NCI-H69 (cell line): ENCODE results near the gene PRKG1.
A peak's percentile ranks its signal among the peaks of the same experiment; 100 is the strongest.

ENCODE experiments used
- DNase-seq: peaks from one replicate; lab custom pipeline; 2025; lab: John Stamatoyannopoulos, UW

Gene PRKG1

DNA sequence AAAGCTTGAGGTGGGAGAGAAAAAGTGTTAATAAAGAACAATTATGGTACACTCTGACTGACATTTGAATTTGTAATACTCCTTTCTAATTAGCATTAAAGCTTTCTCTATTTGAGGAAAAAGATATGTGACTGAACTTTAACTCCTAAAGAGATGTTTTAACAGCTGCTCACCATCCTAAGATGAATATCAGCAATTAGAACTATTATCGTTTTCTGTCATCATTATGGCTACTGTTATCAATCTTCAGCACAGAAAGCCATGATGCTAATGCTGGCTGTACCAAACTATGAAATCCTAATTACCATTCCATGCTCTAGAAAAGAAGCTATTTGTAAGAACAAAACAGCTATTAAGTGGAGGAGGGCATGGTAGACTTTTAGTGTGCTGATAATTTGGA lies 853.9 kb downstream of the PRKG1 start:
- DNase-seq = peak; percentile 73

DNA sequence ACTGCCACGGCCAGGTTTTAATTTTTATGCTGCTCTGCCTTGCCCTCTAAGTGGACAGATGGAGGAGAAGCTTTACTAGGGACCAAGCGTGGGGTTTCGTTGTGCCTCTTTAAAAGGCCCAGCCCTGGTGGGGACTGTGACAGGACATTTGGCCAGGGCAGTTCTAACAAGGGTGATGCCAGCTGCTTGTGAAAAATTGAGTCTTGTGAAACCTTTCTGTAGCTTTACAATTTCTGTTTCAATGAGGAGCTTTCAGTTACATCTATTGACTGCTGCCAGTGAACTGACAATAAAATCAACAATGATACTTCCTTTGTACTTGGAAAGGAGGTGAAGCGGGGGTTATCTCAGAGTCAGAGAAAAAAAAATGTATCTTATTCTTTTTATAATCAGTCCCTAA lies 858.2 kb downstream of the PRKG1 start:
- DNase-seq = no peak

GRCh38 chr10:51934373-51934772 lies 860.1 kb downstream of the PRKG1 start:
- DNase-seq = no peak

DNA sequence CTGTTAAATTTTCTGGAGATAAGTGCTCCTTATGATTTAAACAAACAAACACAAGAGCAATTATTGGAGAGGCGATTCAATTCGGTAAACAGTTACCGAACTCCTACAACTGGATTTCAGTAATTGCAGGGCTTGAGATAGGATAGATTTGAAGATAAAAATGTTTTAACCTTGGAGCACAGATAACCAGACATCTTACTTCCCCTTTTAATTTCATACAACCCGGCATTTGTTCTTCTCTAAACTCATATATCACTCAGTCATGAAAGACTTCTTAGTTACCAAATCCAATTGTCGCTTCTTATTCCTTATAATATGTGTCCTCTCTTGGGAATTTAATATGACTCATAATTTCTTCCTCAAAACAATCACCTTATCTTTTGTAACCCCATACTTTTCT lies 861.1 kb downstream of the PRKG1 start:
- DNase-seq = no peak

GRCh38 chr10:51937308-51938140 lies 863.2 kb downstream of the PRKG1 start:
- no peak for DNase-seq

DNA sequence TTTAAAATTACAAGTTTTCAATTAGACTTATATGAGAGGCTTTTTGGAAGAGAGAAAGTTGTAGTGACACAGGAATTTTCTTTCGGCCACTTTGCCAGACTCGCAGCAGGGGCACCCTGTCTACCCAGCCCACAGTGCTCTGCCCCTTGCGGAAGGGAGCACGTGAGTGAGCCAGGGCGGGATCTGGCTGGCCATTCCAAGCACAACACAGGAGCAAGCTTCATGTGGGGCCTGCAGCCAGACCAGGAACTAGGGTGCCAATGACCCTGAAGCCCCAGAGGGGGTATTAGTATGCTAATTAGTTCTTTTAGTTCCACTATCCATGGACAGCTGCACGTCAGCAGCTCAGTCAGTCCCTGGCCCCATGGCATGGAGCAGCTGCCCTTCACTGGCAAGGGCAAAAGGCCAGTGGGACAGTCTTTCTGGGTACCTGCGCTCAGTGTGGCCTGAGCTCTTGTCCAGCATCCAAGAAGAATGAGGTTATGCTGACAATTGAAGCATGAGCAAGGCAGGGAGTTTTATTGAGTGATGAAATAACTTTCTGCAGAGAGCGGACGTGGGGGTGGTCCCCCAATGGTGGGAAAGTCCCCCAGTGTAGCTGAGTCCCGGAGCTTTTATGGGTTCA lies 876.2 kb downstream of the PRKG1 start:
- no peak for DNase-seq

DNA sequence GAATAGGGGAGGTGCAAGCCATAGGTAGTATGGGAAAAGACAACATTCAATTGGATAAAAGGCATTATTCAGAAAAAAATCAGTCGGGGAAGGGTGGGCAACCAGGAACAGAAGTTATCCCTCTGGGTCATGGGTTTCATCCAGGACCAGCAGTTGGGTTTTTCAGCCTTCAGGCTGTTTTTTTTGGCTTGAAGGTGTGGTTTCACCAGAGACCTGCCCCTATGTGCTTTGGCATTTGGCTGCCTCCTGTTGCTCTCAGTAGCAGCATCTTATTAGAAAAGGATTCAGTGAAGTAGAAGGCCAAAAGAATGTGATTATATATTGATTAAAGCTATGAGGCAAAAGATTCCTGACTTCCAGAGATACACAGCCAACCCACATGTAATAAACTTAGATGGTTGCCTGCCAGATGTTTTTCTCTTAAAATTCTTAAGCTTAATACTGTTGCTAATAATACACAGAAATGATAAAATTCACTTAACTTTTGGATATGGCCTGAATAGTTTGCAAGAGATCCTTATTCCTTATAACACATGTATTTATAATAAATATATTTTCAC lies 876.8 kb downstream of the PRKG1 start:
- no peak for DNase-seq

GRCh38 chr10:51951601-51952000 lies 877.3 kb downstream of the PRKG1 start:
- no peak for DNase-seq

DNA sequence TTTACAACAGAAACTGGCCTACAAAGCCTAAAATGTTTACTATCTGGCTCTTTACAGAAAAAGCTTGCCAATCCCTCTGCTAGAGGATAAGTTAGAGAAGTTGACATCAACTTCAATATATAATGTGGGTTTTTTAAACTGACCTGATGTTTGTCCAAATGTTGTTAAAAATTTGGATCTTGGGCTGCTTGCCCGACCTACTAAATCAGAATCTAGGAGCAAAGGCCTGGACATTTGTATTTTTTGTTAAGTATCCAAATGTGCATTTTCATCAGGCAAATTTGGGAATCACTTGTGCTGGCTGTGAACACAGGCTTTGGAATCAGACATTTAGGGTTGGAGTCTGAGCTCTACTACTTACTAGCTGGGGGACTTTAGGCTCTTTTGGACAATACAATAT lies 877.8 kb downstream of the PRKG1 start:
- no peak for DNase-seq

- no peak for DNase-seq
Measured at GRCh38 chr10:51955696-51956095, 881.4 kb downstream of the PRKG1 start.

- no peak for DNase-seq
Measured at GRCh38 chr10:51956822-51957221, 882.5 kb downstream of the PRKG1 start.

- peak; percentile 67 for DNase-seq
Measured at GRCh38 chr10:51960494-51960895, 886.2 kb downstream of the PRKG1 start.

DNA sequence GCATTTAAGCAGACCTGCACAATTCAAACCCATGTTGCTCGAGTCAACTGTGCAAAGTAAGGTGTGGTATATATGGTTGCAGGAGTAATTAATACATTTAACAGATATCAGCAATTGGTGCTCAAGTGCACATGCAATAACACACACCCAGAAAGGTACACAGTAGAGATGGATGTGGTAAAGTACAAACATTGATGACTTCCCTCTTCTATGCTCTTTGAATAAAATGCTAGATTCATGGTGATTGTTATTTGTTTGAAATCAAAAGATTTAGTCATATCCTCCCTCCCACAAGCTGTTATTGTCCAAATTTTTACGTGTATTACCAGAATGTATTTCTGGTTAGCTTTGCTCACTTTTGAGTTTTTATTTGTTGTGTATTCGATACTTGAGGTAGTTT lies 887.1 kb downstream of the PRKG1 start:
- DNase-seq = no peak

- DNase-seq = no peak
Measured at GRCh38 chr10:51964630-51965029, 890.3 kb downstream of the PRKG1 start.

GRCh38 chr10:51965451-51965850 lies 891.2 kb downstream of the PRKG1 start:
- DNase-seq = no peak

DNA sequence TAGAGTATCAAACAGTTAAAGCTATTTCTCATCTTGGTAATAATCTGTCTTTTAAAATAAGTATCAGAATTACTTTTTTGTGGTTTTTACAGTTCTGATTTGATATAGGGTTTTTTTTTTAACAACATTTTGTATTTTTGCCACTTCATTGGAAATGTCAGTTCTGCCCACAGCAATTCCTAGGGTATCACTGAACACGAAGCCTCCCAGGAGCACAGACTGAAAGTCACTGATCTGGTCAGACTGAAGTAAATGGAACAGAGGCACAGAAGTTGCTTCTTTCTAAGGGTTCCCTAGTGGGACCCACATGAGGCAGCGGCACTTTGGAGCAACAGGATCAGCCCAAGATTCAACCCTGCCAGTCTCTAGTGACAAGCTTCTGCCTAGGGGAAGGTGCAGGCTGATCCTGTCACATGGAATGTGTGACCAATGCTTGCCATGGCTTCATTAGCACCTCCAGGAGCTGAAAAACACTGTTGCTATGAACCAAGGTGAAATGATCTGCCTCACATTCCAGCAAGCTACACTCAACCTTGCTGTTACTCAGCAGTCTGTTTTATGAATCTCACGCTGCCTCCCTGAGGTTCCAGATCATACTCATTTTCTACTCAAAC lies 898.6 kb downstream of the PRKG1 start:
- no peak for DNase-seq

DNA sequence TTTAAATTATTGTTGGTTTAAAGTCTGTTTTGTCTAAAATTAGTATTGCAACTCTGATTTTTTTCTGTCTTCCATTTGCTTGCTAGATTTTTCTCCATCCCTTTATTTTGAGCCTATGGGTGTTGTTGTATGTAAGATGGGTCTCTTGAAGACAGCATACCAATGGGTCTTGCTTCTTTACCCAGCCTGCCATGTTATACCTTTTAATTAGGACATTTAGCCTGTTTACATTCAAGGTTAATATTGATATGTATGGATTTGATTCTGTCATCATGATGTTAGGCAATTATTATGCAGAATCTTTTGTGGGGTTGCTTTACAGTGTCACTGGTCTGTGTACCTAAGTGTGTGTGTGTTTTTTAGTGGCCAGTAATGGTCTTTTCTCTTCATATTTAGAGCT lies 906.5 kb downstream of the PRKG1 start:
- DNase-seq = no peak

GRCh38 chr10:51981731-51982130 lies 907.4 kb downstream of the PRKG1 start:
- no peak for DNase-seq

DNA sequence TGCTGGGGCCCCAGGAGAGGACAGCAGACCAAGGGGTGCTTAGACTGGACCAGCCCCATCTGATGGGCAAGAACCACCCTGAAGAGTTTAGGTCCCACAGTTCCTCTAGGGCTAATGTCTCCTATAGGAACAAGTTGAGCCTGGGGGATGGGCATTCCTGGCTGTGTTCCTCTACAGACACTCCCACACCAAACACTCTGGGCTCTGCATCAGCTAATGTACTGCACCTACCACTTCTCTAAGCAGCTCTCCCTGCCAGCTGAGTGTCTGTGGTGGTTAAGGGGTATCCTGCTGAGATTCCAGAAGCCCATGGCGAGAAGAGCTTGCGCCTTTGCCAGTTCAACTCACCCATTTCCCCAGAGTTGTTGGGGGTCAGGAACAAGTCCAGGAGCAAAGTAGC lies 909.2 kb downstream of the PRKG1 start:
- DNase-seq = peak; percentile 51

GRCh38 chr10:51985336-51985735 lies 911.0 kb downstream of the PRKG1 start:
- DNase-seq = no peak

- peak; percentile 46 for DNase-seq
Measured at GRCh38 chr10:51986516-51986915, 912.2 kb downstream of the PRKG1 start.

DNA sequence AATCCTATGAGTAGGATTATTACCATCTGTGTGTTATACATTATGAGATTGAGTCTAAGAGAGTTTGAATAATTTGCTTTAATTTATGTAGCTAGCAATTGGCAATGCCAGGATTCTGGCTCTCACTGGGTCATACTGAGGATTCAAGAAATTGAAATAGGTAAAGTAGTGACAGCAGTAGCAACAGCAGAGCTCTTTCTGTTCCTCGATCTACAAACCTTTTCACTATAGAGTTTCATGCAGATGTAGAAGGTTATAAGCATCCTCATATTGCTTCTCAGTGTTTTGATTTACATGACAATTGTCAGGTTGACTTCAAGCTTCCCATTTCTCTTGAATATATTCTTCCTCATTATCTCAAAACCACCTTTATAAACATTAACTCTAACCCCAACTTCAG lies 919.2 kb downstream of the PRKG1 start:
- no peak for DNase-seq

DNA sequence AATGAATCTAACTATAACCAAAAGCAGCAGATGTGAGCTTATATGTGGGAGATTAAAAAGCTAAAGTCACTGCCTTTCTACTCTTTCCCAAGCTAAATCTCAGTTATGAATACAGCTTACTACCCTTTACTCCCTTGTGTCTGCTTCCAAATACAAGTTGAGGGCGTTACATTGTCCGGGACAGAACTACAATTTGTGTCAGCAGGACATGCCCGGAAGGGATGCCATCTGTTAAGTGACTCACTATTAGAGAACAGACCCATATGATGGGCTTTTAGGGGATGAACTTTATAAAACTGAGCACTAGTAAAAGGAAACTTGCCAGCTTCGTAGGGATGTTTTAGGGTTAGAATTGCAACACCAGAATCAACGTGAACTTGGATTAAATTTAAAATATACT lies 924.8 kb downstream of the PRKG1 start:
- DNase-seq = peak; percentile 96
